ENCODE results near the gene HPCAL1. TPM values are rescaled to one million over a fixed set of nuclear protein-coding genes. Genes with fewer than 3 reads are reported as not detected.

The HPCAL1 gene
- total RNA-seq: 59.6 and 62.4 TPM in 2 replicates

- intact Hi-C loops (cut with micrococcal nuclease): loop anchor here (1.0 to 10.0 kb wide), 10 partner anchors 106 to 1452 kb away; partner anchors contain the start of genes CPSF3, ITGB1BP1, KLF11 and ODC1
- Mint-ChIP-seq H3K27me3 (ENCODE audit: insufficient read depth) (peaks cover 4% of the 10 kb centered on the region), H3K4me3 (peak within 1 kb of the TSS; percentile 99), H3K36me3 (ENCODE audit: low read depth) (peaks cover 3% of the 10 kb centered on the region), H3K27ac (peak within 1 kb of the TSS; percentile 90), H3K9me3 (no peaks in the 10 kb centered on the region), H3K4me1 (ENCODE audit: low read depth) (peaks cover 73% of the 10 kb centered on the region)
- peak; percentile 80 for DNase-seq (ENCODE audit: low spot score)
These were observed at the start of gene HPCAL1 for GRCh38 chr2:10302479-10303180. HPCAL1 (plus strand) TSS chr2:10302904; CDS start chr2:10419758, 116,854 bp downstream.

GRCh38 chr2:10253596-10254372, 48.9 kb upstream of the HPCAL1 start:
- intact Hi-C loops (cut with micrococcal nuclease): no loop called here
- no peak for DNase-seq (ENCODE audit: low spot score)
- no peak overlapping the region for H3K27ac Mint-ChIP-seq
- peaks cover 2% of the 10 kb centered on the region for H3K36me3 Mint-ChIP-seq (ENCODE audit: low read depth)
- peaks cover 23% of the 10 kb centered on the region for H3K9me3 Mint-ChIP-seq
- H3K27me3 Mint-ChIP-seq (ENCODE audit: insufficient read depth): peaks cover 6% of the 10 kb centered on the region
- H3K4me1 Mint-ChIP-seq (ENCODE audit: low read depth): no peaks in the 10 kb centered on the region
- no peak overlapping the region for H3K4me3 Mint-ChIP-seq

- DNase-seq (ENCODE audit: low spot score): no peak
- intact Hi-C loops (cut with micrococcal nuclease): no loop called here
- Mint-ChIP-seq H3K27me3 (ENCODE audit: insufficient read depth) (peaks cover 6% of the 10 kb centered on the region), H3K27ac (no peak overlapping the region), H3K36me3 (ENCODE audit: low read depth) (peaks cover 2% of the 10 kb centered on the region), H3K4me1 (ENCODE audit: low read depth) (no peaks in the 10 kb centered on the region), H3K9me3 (peaks cover 23% of the 10 kb centered on the region), H3K4me3 (no peak overlapping the region)
These were observed 48.1 kb upstream of the HPCAL1 start for GRCh38 chr2:10254373-10255188.

- intact Hi-C loops (cut with micrococcal nuclease): no loop called here
- Mint-ChIP-seq H3K36me3 (ENCODE audit: low read depth) (peaks cover 2% of the 10 kb centered on the region), H3K27ac (no peak overlapping the region), H3K4me1 (ENCODE audit: low read depth) (no peaks in the 10 kb centered on the region), H3K4me3 (no peak overlapping the region), H3K9me3 (peaks cover 15% of the 10 kb centered on the region), H3K27me3 (ENCODE audit: insufficient read depth) (peaks cover 6% of the 10 kb centered on the region)
- DNase-seq (ENCODE audit: low spot score): no peak
These were observed 47.3 kb upstream of the HPCAL1 start for GRCh38 chr2:10255189-10256030.

GRCh38 chr2:10256031-10256514, 46.6 kb upstream of the HPCAL1 start:
- no peak overlapping the region for H3K27ac Mint-ChIP-seq
- H3K36me3 Mint-ChIP-seq (ENCODE audit: low read depth): no peaks in the 10 kb centered on the region
- no peaks in the 10 kb centered on the region for H3K4me1 Mint-ChIP-seq (ENCODE audit: low read depth)
- DNase-seq (ENCODE audit: low spot score): no peak
- H3K4me3 Mint-ChIP-seq: no peak overlapping the region
- H3K27me3 Mint-ChIP-seq (ENCODE audit: insufficient read depth): peaks cover 4% of the 10 kb centered on the region
- intact Hi-C loops (cut with micrococcal nuclease): no loop called here
- peaks cover 8% of the 10 kb centered on the region for H3K9me3 Mint-ChIP-seq

GRCh38 chr2:10256515-10257031, 46.1 kb upstream of the HPCAL1 start:
- Mint-ChIP-seq H3K9me3 (peaks cover 6% of the 10 kb centered on the region), H3K27ac (no peak overlapping the region), H3K4me1 (ENCODE audit: low read depth) (no peaks in the 10 kb centered on the region), H3K4me3 (no peak overlapping the region), H3K27me3 (ENCODE audit: insufficient read depth) (peaks cover 7% of the 10 kb centered on the region), H3K36me3 (ENCODE audit: low read depth) (no peaks in the 10 kb centered on the region)
- no peak for DNase-seq (ENCODE audit: low spot score)
- intact Hi-C loops (cut with micrococcal nuclease): no loop called here

- Mint-ChIP-seq H3K4me3 (no peak overlapping the region), H3K27me3 (ENCODE audit: insufficient read depth) (peaks cover 8% of the 10 kb centered on the region), H3K9me3 (peaks cover under 1% of the 10 kb centered on the region), H3K4me1 (ENCODE audit: low read depth) (no peaks in the 10 kb centered on the region), H3K27ac (no peak overlapping the region), H3K36me3 (ENCODE audit: low read depth) (no peaks in the 10 kb centered on the region)
- no peak for DNase-seq (ENCODE audit: low spot score)
- intact Hi-C loops (cut with micrococcal nuclease): no loop called here
These were observed 45.7 kb upstream of the HPCAL1 start for GRCh38 chr2:10257036-10257435.

GRCh38 chr2:10257500-10258147, 45.1 kb upstream of the HPCAL1 start:
- no peak overlapping the region for H3K4me3 Mint-ChIP-seq

GRCh38 chr2:10258326-10258725, 44.4 kb upstream of the HPCAL1 start:
- H3K9me3 Mint-ChIP-seq: no peaks in the 10 kb centered on the region
- intact Hi-C loops (cut with micrococcal nuclease): no loop called here
- no peak overlapping the region for H3K27ac Mint-ChIP-seq
- H3K27me3 Mint-ChIP-seq (ENCODE audit: insufficient read depth): peaks cover 6% of the 10 kb centered on the region
- DNase-seq (ENCODE audit: low spot score): no peak
- H3K4me3 Mint-ChIP-seq: no peak overlapping the region
- no peaks in the 10 kb centered on the region for H3K36me3 Mint-ChIP-seq (ENCODE audit: low read depth)
- H3K4me1 Mint-ChIP-seq (ENCODE audit: low read depth): no peaks in the 10 kb centered on the region

More at GRCh38 chr2:10257500-10258147, 45.1 kb upstream of the HPCAL1 start:
- Mint-ChIP-seq H3K4me1 (ENCODE audit: low read depth) (no peaks in the 10 kb centered on the region), H3K9me3 (no peaks in the 10 kb centered on the region), H3K36me3 (ENCODE audit: low read depth) (no peaks in the 10 kb centered on the region), H3K27me3 (ENCODE audit: insufficient read depth) (peaks cover 8% of the 10 kb centered on the region), H3K27ac (no peak overlapping the region)
- intact Hi-C loops (cut with micrococcal nuclease): no loop called here
- DNase-seq (ENCODE audit: low spot score): no peak

- H3K9me3 Mint-ChIP-seq: no peaks in the 10 kb centered on the region
- no peak for DNase-seq (ENCODE audit: low spot score)
- intact Hi-C loops (cut with micrococcal nuclease): no loop called here
- no peak overlapping the region for H3K4me3 Mint-ChIP-seq
- H3K4me1 Mint-ChIP-seq (ENCODE audit: low read depth): no peaks in the 10 kb centered on the region
- H3K27ac Mint-ChIP-seq: no peak overlapping the region
- peaks cover 6% of the 10 kb centered on the region for H3K27me3 Mint-ChIP-seq (ENCODE audit: insufficient read depth)
- no peaks in the 10 kb centered on the region for H3K36me3 Mint-ChIP-seq (ENCODE audit: low read depth)
These were observed 44.0 kb upstream of the HPCAL1 start for GRCh38 chr2:10258726-10259125.

GRCh38 chr2:10260130-10260529, 42.6 kb upstream of the HPCAL1 start:
- no peaks in the 10 kb centered on the region for H3K9me3 Mint-ChIP-seq

More at GRCh38 chr2:10260130-10260529, 42.6 kb upstream of the HPCAL1 start:
- Mint-ChIP-seq H3K27me3 (ENCODE audit: insufficient read depth) (peaks cover 6% of the 10 kb centered on the region), H3K27ac (no peak overlapping the region), H3K4me3 (no peak overlapping the region), H3K4me1 (ENCODE audit: low read depth) (no peaks in the 10 kb centered on the region), H3K36me3 (ENCODE audit: low read depth) (no peaks in the 10 kb centered on the region)
- intact Hi-C loops (cut with micrococcal nuclease): no loop called here
- no peak for DNase-seq (ENCODE audit: low spot score)

Measured in activated T-helper 1 cell treated with anti-CD3 and anti-CD28 coated beads, Interleukin-12 subunit alpha, Interleukin-12 subunit beta, Interleukin-2, Interleukin-4 antibody, amounts not matched to agents 30 ng/mL and 10 ng/mL and 1 ng/mL, durations not matched to agents 14 hours and 24 hours and 36 hours (primary cell).